IPS-20b (cell line): ENCODE measurements around the gene RTN4RL1.

ENCODE experiments used
- H3K27ac ChIP-seq: one replicate; pipeline ENCODE4 v1.5.1; 2013; ENCODE audit warnings: low read length
- H3K27me3 ChIP-seq: 2 replicates; pipeline ENCODE4 v1.6.1; 2013; ENCODE audit warnings: mild to moderate bottlenecking, low read length, inconsistent platforms; ENCODE audit not compliant: insufficient read depth
- H3K36me3 ChIP-seq: 2 replicates; pipeline ENCODE4 v1.6.1; 2013; ENCODE audit warnings: low read depth, mild to moderate bottlenecking, inconsistent platforms, low read length, moderate library complexity; ENCODE audit not compliant: insufficient read depth
- H3K4me1 ChIP-seq: 2 replicates; pipeline ENCODE4 v1.6.1; 2013; ENCODE audit warnings: mild to moderate bottlenecking, control low read depth, inconsistent platforms, low read length, moderate library complexity; ENCODE audit not compliant: insufficient read depth
- H3K4me3 ChIP-seq: 2 replicates; pipeline ENCODE4 v1.5.1; 2013; ENCODE audit warnings: mild to moderate bottlenecking, low read length, inconsistent platforms
- H3K9ac ChIP-seq: 2 replicates; pipeline ENCODE4 v1.6.1; 2013; ENCODE audit warnings: low read depth, mild to moderate bottlenecking, inconsistent platforms, low read length, moderate library complexity
- H3K9me3 ChIP-seq: 2 replicates; pipeline ENCODE4 v1.6.1; 2013; ENCODE audit warnings: mild to moderate bottlenecking, low read depth, low read length, inconsistent platforms; ENCODE audit not compliant: insufficient read depth

The RTN4RL1 gene

GRCh38 chr17:2064980-2065785 lies 40.0 kb upstream of the RTN4RL1 start:
- H3K27me3 ChIP-seq: peaks cover 8% of the 10 kb centered on the region
- no peaks in the 10 kb centered on the region for H3K9me3 ChIP-seq
- H3K4me1 ChIP-seq: peaks cover 13% of the 10 kb centered on the region; the same call in 1 of the 2 replicates
- no peak overlapping the region for H3K9ac ChIP-seq
- peaks cover 22% of the 10 kb centered on the region; the same call in 1 of the 2 replicates for H3K36me3 ChIP-seq
- no peak overlapping the region for H3K27ac ChIP-seq
- H3K4me3 ChIP-seq: no peak overlapping the region

GRCh38 chr17:2064520-2064971 lies 39.4 kb upstream of the RTN4RL1 start:
- Histone ChIP-seq H3K4me3 (no peak overlapping the region), H3K9ac (no peak overlapping the region), H3K27ac (no peak overlapping the region), H3K36me3 (peaks cover 22% of the 10 kb centered on the region; the same call in 1 of the 2 replicates), H3K27me3 (peaks cover 14% of the 10 kb centered on the region), H3K9me3 (no peaks in the 10 kb centered on the region), H3K4me1 (peaks cover 13% of the 10 kb centered on the region; the same call in 1 of the 2 replicates)

GRCh38 chr17:2064147-2064489 lies 39.0 kb upstream of the RTN4RL1 start:
- Histone ChIP-seq H3K36me3 (peaks cover 22% of the 10 kb centered on the region; the same call in 1 of the 2 replicates), H3K27ac (no peak overlapping the region), H3K9me3 (no peaks in the 10 kb centered on the region), H3K4me1 (peaks cover 13% of the 10 kb centered on the region; the same call in 1 of the 2 replicates), H3K27me3 (peaks cover 18% of the 10 kb centered on the region), H3K4me3 (no peak overlapping the region), H3K9ac (no peak overlapping the region)

GRCh38 chr17:2063261-2064146 lies 38.4 kb upstream of the RTN4RL1 start:
- Histone ChIP-seq H3K27me3 (peaks cover 25% of the 10 kb centered on the region), H3K27ac (no peak overlapping the region), H3K4me1 (peaks cover 13% of the 10 kb centered on the region; the same call in 1 of the 2 replicates), H3K36me3 (peaks cover 18% of the 10 kb centered on the region; the same call in 1 of the 2 replicates), H3K9me3 (no peaks in the 10 kb centered on the region), H3K9ac (peak overlapping the region; percentile 39; the same call in 1 of the 2 replicates), H3K4me3 (no peak overlapping the region)

- Histone ChIP-seq H3K27ac (no peak overlapping the region), H3K4me1 (peaks cover 13% of the 10 kb centered on the region; the same call in 1 of the 2 replicates), H3K4me3 (0 out of 2 replicates have a peak overlapping the region, but pooled peaks have one; percentile 11), H3K36me3 (peaks cover 17% of the 10 kb centered on the region; the same call in 1 of the 2 replicates), H3K27me3 (peaks cover 33% of the 10 kb centered on the region), H3K9me3 (no peaks in the 10 kb centered on the region), H3K9ac (peak overlapping the region; percentile 39; the same call in 1 of the 2 replicates)
These were observed 37.5 kb upstream of the RTN4RL1 start for GRCh38 chr17:2062571-2063183.

GRCh38 chr17:2061441-2061958 lies 36.4 kb upstream of the RTN4RL1 start:
- Histone ChIP-seq H3K27ac (no peak overlapping the region), H3K27me3 (peaks cover 37% of the 10 kb centered on the region), H3K9me3 (no peaks in the 10 kb centered on the region), H3K4me1 (peaks cover 13% of the 10 kb centered on the region; the same call in 1 of the 2 replicates), H3K4me3 (no peak overlapping the region), H3K9ac (no peak overlapping the region), H3K36me3 (peaks cover 17% of the 10 kb centered on the region; the same call in 1 of the 2 replicates)

GRCh38 chr17:2060681-2061440 lies 35.7 kb upstream of the RTN4RL1 start:
- peaks cover 44% of the 10 kb centered on the region for H3K27me3 ChIP-seq
- no peak overlapping the region for H3K4me3 ChIP-seq
- H3K9me3 ChIP-seq: no peaks in the 10 kb centered on the region
- peaks cover 11% of the 10 kb centered on the region; the same call in 1 of the 2 replicates for H3K36me3 ChIP-seq
- H3K9ac ChIP-seq: no peak overlapping the region
- H3K4me1 ChIP-seq: peaks cover 13% of the 10 kb centered on the region; the same call in 1 of the 2 replicates
- no peak overlapping the region for H3K27ac ChIP-seq

GRCh38 chr17:2060385-2060658 lies 35.2 kb upstream of the RTN4RL1 start:
- peaks cover 13% of the 10 kb centered on the region; the same call in 1 of the 2 replicates for H3K4me1 ChIP-seq
- H3K27ac ChIP-seq: no peak overlapping the region
- H3K27me3 ChIP-seq: peaks cover 49% of the 10 kb centered on the region
- no peak overlapping the region for H3K9ac ChIP-seq
- H3K9me3 ChIP-seq: no peaks in the 10 kb centered on the region
- H3K4me3 ChIP-seq: no peak overlapping the region
- peaks cover 10% of the 10 kb centered on the region; the same call in 1 of the 2 replicates for H3K36me3 ChIP-seq

GRCh38 chr17:2059547-2060384 lies 34.6 kb upstream of the RTN4RL1 start:
- H3K4me1 ChIP-seq: peaks cover 13% of the 10 kb centered on the region; the same call in 1 of the 2 replicates
- peak overlapping the region; percentile 30; the same call in 1 of the 2 replicates for H3K4me3 ChIP-seq
- no peak overlapping the region for H3K9ac ChIP-seq
- H3K27me3 ChIP-seq: peaks cover 54% of the 10 kb centered on the region
- H3K27ac ChIP-seq: no peak overlapping the region
- H3K36me3 ChIP-seq: peaks cover 10% of the 10 kb centered on the region; the same call in 1 of the 2 replicates
- no peaks in the 10 kb centered on the region for H3K9me3 ChIP-seq
